ENCODE results near the gene GPS2.

Gene GPS2

GRCh38 chr17:7315570-7316235, 543 bp upstream of the GPS2 start:
- no peak for DNase-seq

- no peak for DNase-seq
Measured at GRCh38 chr17:7313890-7314718, 1.1 kb downstream of the GPS2 start.

- DNase-seq: no peak
Measured at GRCh38 chr17:7313088-7313889, 1.9 kb downstream of the GPS2 start.

- DNase-seq: no peak
Measured at GRCh38 chr17:7312432-7313087, 2.6 kb downstream of the GPS2 start.

- DNase-seq: no peak
Measured at GRCh38 chr17:7311110-7311705, 4.0 kb downstream of the GPS2 start.

- DNase-seq: no peak
Measured at GRCh38 chr17:7309628-7310027, 5.5 kb downstream of the GPS2 start.

- DNase-seq: peak; percentile 38 to 64
Measured at GRCh38 chr17:7308625-7309433, 6.3 kb downstream of the GPS2 start.

GRCh38 chr17:7307686-7308624, 7.2 kb downstream of the GPS2 start:
- DNase-seq: peak in 1 of 2 experiments; percentile 37

GRCh38 chr17:7306911-7307685, 8.1 kb downstream of the GPS2 start, which contains the start of gene EIF5A:
TSS of gene EIF5A (plus strand) at chr17:7307628. CDS start at chr17:7309636, 2,008 bp downstream.
- DNase-seq: peak; percentile 98

- DNase-seq: no peak
Measured at GRCh38 chr17:7304179-7304578, 11.0 kb downstream of the GPS2 start.

- peak; percentile 59 to 68 for DNase-seq
Measured at GRCh38 chr17:7296189-7296861, 18.8 kb downstream of the GPS2 start.

GRCh38 chr17:7295230-7296180, 19.7 kb downstream of the GPS2 start:
- DNase-seq: no peak

GRCh38 chr17:7294614-7295153, 20.5 kb downstream of the GPS2 start, which contains the start of gene YBX2:
TSS of gene YBX2 (minus strand) at chr17:7294639. CDS start at chr17:7294500, 139 bp downstream.
- peak; percentile 53 for DNase-seq

GRCh38 chr17:7293816-7294613, 21.1 kb downstream of the GPS2 start:
- DNase-seq: no peak

- no peak for DNase-seq
Measured at GRCh38 chr17:7293159-7293558, 22.0 kb downstream of the GPS2 start.

GRCh38 chr17:7292729-7293128, 22.4 kb downstream of the GPS2 start:
- DNase-seq: no peak

All from NCI-H2081 (cell line).